HG03095 (cell line): Measurements from ENCODE around the gene GLUD1.

ENCODE experiments used
- ATAC-seq: cut with Tn5 transposase; IDR thresholded peaks from one replicate; pipeline ENCODE4 v1.9.1; 2021; ENCODE audit warnings: moderate library complexity; ENCODE audit not compliant: unreplicated experiment

GLUD1 gene

GRCh38 chr10:87000491-87000890 lies 94.2 kb downstream of the GLUD1 start:
- ATAC-seq, result no peak
